AG20443 (cell line): ENCODE measurements around the gene LEMD2.

ENCODE experiments used
- DNase-seq: peaks from one replicate; pipeline ENCODE4 v3.0.0; 2012; ENCODE audit warnings: low spot score, mixed read lengths

Gene LEMD2

GRCh38 chr6:33774774-33775173 is 14.2 kb downstream of the LEMD2 start:
- no peak for DNase-seq

- no peak for DNase-seq
These were observed 15.9 kb downstream of the LEMD2 start for GRCh38 chr6:33772902-33773472.

- no peak for DNase-seq
These were observed 16.7 kb downstream of the LEMD2 start for GRCh38 chr6:33772082-33772830.

DNA sequence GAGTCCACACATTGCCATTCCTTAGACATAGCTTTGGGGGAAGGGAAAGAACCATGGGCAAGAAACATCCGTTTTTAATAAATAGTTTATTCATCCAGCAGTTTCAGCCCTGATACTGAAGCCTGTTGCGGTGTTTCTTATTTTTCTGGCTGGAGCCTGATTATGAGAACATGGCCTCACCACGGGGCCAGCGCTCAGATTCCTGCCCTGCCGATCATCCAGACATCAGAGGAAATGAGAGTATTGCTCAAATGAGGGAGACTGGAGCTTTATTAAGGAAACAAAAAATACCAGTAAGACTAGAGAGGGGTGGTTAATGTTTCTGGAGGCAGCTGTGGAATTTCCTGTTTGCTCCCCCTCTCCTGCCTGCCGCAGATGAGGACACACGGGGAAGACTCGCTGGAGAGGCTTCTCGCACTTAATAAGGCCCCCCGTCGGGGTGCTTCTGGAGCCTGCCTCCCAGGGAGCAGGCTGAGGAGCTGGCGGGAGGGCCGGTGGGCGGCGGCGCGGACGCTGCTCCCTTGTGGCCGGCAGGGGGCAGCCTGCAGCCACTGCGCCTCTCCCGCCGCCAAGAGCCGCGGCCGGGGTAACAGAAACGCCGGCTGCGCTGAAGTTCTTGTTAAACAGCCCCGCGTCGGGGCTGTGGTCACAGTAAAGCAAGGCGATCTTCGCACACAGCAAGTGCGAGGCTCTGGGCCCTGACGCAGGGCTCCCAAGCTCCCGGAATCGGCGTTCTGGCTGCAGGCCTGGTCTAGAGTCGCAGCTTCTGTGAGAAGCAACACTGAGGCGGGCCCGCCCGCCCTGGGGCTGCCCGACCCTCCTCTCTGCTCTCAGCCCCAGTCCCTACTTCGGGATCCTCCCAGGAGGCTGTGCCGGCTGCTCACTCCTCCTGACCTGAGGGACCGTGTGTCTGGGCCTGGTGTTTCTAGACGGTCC is 17.5 kb downstream of the LEMD2 start:
- peak; percentile 94 for DNase-seq

DNA sequence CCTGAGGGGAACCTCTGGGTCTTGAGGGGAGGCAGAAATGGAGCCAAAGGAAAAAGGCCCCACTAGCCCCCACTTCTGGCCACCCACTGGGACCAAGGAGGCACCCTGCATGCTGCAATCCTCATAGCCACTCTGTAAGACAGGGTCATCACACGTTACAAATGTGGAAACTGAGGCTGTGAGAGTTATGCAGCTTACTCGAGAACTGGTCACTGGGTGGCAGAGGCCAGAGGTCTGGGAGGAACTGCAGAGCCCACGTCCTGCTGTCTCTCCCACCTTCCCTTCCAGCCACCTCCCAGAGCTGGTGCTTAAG is 18.1 kb downstream of the LEMD2 start:
- DNase-seq: no peak

GRCh38 chr6:33770124-33770832 is 18.7 kb downstream of the LEMD2 start:
- DNase-seq: no peak

DNA sequence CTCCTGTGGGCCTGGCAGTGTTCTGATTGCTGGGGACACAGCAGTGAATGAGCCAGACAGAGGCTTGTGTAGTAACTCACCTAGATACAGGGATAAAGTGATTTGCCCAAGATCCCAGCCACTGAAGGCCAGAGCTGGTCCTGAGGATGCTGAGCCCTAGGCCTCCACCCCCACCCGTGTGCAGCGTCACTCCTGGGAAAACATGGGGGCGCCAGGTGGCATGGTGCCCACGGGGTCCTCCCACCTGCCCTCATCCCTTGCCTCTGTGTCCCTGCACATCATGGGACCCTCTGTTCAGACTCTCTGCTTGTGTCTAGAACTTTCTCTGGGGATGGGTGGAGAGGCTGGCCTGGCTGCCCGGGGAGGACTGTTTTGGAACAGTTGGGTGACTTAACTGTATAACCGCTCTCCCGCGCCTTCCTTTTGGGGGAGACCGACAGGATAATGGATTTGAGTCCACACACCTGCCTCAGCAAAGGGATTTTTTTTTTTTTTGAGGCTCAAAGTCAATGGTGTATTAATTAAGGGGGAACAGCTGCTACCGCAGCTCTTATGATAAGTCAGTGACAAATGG is 19.6 kb downstream of the LEMD2 start:
- no peak for DNase-seq

- peak; percentile 90 for DNase-seq
These were observed 20.2 kb downstream of the LEMD2 start for GRCh38 chr6:33768644-33769120.

- no peak for DNase-seq
These were observed 21.7 kb downstream of the LEMD2 start for GRCh38 chr6:33766921-33767907.

DNA sequence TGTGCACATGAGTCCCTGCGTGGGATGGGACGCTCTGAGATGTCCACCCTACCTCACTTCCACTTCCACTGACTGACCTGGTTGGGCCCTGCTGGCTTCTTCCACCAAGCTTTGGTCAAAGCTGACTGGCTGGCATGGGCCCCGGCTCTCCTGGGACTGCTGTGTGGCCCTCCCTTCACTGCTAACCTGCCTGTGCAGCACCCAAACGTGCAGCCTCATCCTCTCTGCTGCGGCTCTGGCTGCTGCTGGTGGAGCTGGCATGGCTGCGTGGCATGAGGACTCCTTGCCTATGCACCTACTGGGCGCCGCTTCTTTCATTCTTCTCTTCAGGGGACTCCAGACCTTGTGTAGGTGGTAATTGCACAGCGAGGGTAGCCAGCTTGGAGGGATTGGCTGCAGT is 23.6 kb downstream of the LEMD2 start:
- no peak for DNase-seq

GRCh38 chr6:33764036-33764435 is 24.9 kb downstream of the LEMD2 start:
- no peak for DNase-seq

GRCh38 chr6:33763483-33763882 is 25.4 kb downstream of the LEMD2 start:
- DNase-seq: no peak

DNA sequence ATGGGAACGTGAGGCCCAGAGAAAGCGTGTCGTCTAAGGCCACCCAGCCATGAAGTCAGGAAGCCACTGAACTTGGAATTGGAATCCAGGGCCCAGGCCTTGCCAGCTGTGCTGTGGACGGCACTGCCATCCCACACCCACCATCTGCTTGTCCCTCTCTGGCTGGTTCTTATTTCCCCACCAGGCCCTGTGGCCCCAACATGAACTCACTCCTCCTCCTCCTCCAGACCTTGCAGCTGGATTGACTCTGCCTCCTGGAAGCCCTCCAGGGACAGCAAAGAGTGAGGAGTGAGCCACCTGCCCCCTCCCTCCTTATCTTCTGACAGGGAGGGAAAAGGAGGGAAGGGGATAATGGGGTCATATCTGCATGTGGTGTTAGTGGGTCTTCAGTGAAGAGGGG is 26.2 kb downstream of the LEMD2 start:
- no peak for DNase-seq

GRCh38 chr6:33761922-33762629 is 26.9 kb downstream of the LEMD2 start:
- DNase-seq: peak; percentile 72

DNA sequence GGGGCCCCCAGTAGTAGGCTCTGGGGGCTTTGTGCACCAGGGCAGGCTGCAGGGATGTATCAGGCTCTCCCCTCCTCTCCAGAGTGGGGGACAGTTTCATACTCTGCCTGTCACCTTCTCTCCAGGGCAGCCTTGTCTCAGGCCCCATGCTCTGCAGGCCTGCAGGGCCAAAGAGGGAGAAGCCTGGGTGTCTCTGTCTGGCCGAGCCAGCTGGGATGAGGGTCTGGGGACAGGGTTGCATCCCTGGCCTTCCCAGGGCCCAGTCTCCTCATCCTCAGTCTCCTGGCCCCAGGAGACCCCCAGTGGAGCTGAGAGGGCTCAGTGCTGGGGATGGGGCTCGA is 27.4 kb downstream of the LEMD2 start:
- DNase-seq: no peak

DNA sequence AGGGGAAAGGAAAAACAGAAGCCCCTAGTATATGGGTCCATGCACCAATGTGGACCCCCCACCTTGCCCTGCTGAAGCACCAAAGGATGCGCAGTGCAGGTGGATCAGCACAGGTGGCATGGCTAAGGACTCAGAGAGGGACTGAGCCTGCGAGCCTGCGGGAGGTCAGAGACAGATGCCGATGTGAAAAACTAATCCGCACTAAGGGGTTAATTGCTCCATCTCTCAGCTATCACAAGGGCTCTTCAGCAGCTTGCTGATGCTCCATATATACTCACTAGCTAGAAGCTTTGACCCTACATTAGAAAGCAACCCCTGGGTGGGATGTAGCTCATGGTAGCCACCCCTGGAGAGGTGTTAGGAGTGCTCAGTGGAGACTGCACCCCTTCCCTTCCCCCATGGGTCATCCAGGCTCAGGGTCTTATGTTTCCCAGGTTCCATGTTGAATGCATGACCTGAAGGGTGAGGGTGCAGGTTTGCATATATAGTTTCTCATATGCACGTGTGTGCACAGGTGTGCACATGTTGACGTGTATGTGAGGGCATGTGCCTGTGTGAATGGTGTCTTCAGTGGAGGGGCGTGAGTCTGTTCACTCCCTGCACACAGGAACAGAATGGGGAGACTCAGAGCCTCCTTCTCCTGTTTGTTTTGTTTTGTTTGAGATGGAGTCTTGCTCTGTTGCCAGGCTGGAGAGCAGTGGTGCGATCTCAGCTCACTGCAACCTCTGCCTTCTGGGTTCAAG is 28.9 kb downstream of the LEMD2 start:
- no peak for DNase-seq

DNA sequence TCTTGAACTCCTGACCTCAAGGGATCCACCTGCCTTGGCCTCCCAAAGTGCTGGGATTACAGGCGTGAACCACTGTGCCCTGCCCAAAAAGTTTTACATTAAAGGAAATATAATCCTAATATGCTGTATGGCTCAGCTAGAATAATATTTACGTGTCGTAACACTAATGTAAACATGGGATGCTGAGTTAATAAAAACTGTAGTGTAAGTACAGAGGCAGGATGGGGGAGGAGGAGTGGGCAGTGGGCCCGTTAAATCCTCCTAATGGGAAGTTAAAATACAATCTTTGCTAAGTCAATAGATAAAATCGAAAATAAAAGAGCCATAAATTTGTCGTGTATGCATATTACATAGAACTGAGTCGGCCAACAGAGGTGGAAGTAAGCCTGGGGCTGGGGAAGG is 30.1 kb downstream of the LEMD2 start:
- DNase-seq: no peak

DNA sequence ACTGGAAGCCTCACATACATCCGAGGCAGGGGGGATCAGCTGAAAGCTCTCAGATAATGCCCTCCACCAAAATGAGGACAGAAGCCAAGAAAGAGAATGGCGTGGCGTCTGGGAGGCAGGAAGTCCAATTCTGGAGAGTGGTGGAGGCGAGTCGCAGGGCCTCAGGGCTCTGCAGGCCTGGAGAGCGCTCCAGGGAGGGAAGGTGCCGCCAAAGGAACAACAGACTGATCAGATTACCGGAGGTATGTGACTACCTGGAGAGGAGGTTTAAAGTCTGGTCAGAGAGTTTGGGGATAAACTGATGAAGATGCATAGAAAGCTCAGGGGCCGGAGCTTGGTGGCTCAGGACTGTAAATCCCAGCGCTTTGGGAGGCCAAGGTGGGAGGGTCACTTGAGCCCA is 31.0 kb downstream of the LEMD2 start:
- DNase-seq: no peak

DNA sequence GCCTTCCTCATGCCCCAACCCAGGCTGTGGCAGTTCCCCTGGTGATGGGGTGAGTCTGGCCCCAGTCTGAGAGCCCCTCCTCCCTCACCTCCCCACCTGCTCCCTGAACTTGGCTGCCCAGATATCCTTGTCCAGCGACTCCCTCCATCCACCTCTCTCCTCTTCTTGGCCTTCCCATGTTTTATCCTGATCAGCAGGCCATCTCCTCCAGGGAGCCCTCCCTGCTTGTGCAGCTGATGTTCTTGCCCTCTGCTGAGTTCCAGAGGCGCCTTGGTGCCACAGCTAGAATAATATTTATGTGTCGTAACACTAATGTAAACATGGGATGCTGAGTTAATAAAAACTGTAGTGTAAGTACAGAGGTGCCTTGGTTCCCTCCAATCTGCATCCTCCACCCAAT is 31.8 kb downstream of the LEMD2 start:
- no peak for DNase-seq
